Endothelial cell (in vitro differentiated cells): Measurements from ENCODE around the gene FZD10. TPM values are rescaled to one million over a fixed set of nuclear protein-coding genes. Genes with fewer than 3 reads are reported as not detected.

Experiments used
- DNase-seq: peaks from one replicate; pipeline ENCODE4 v3.0.0; 2021; ENCODE audit warnings: low spot score
- H3K27ac Mint-ChIP-seq: one replicate; pipeline ENCODE4 v1.8.0; 2021; ENCODE audit warnings: mixed read lengths, inconsistent platforms; ENCODE audit not compliant: unreplicated experiment
- H3K27me3 Mint-ChIP-seq: one replicate; pipeline ENCODE4 v1.8.0; 2021; ENCODE audit warnings: mild to moderate bottlenecking, moderate library complexity, mixed read lengths, inconsistent platforms; ENCODE audit not compliant: unreplicated experiment
- H3K36me3 Mint-ChIP-seq: one replicate; pipeline ENCODE4 v1.8.0; 2021; ENCODE audit warnings: mild to moderate bottlenecking, low read depth, mixed read lengths, inconsistent platforms; ENCODE audit not compliant: unreplicated experiment
- H3K4me1 Mint-ChIP-seq: one replicate; pipeline ENCODE4 v1.8.0; 2021; ENCODE audit warnings: mild to moderate bottlenecking, mixed read lengths, inconsistent platforms; ENCODE audit not compliant: unreplicated experiment
- H3K4me3 Mint-ChIP-seq: one replicate; pipeline ENCODE4 v1.8.0; 2021; ENCODE audit warnings: mild to moderate bottlenecking, mixed read lengths, inconsistent platforms; ENCODE audit not compliant: unreplicated experiment
- H3K9me3 Mint-ChIP-seq: one replicate; pipeline ENCODE4 v1.8.0; 2021; ENCODE audit warnings: mixed read lengths, inconsistent platforms; ENCODE audit not compliant: unreplicated experiment
- CTCF ChIP-seq: fragments of 200-600 bp; sonication (generic); IDR thresholded peaks from one replicate; pipeline ENCODE4 v1.5.0; 2021; ENCODE audit warnings: antibody characterized with exemption; ENCODE audit not compliant: unreplicated experiment
- total RNA-seq: library from RNA; stranded (reverse); fragmentation: NEBNext Ultra II Directional; extraction: Animal tissue kit (Norgen Biotek cat#: 25700); gene quantifications from one replicate; pipeline ENCODE4 v1.2.1, GENCODE V29; 2021; ENCODE audit not compliant: unreplicated experiment

The FZD10 gene
- total RNA-seq, 1 donor from 2014 or later, result not detected

GRCh38 chr12:130162745-130163460 is 639 bp downstream of the FZD10 start:
- no peaks in the 10 kb centered on the region for H3K4me1 Mint-ChIP-seq
- DNase-seq, result no peak
- H3K27me3 Mint-ChIP-seq, result peaks cover 14% of the 10 kb centered on the region
- no peak overlapping the region for H3K27ac Mint-ChIP-seq
- H3K36me3 Mint-ChIP-seq, result peaks cover 6% of the 10 kb centered on the region
- no peak overlapping the region for H3K4me3 Mint-ChIP-seq
- peaks cover 31% of the 10 kb centered on the region for H3K9me3 Mint-ChIP-seq
- no peak for TF ChIP-seq CTCF

- peaks cover 14% of the 10 kb centered on the region for H3K27me3 Mint-ChIP-seq
- peak overlapping the region; percentile 21 for H3K4me3 Mint-ChIP-seq
- H3K27ac Mint-ChIP-seq, result no peak overlapping the region
- no peaks in the 10 kb centered on the region for H3K4me1 Mint-ChIP-seq
- DNase-seq, result no peak
- H3K9me3 Mint-ChIP-seq, result peaks cover 37% of the 10 kb centered on the region
- no peak for TF ChIP-seq CTCF
- H3K36me3 Mint-ChIP-seq, result peaks cover 6% of the 10 kb centered on the region
Observed at GRCh38 chr12:130163461-130164215, 1.4 kb downstream of the FZD10 start.

GRCh38 chr12:130164216-130164542 is 1.9 kb downstream of the FZD10 start:
- Mint-ChIP-seq H3K27me3 (peaks cover 16% of the 10 kb centered on the region), H3K9me3 (peaks cover 42% of the 10 kb centered on the region), H3K4me3 (no peak overlapping the region), H3K4me1 (no peaks in the 10 kb centered on the region), H3K27ac (no peak overlapping the region), H3K36me3 (peaks cover 6% of the 10 kb centered on the region)
- DNase-seq, result no peak
- TF ChIP-seq CTCF, result no peak

GRCh38 chr12:130164936-130165335 is 2.7 kb downstream of the FZD10 start:
- H3K4me1 Mint-ChIP-seq, result no peaks in the 10 kb centered on the region
- no peak overlapping the region for H3K27ac Mint-ChIP-seq
- no peak overlapping the region for H3K4me3 Mint-ChIP-seq
- no peak for TF ChIP-seq CTCF
- H3K9me3 Mint-ChIP-seq, result peaks cover 50% of the 10 kb centered on the region
- H3K27me3 Mint-ChIP-seq, result peaks cover 16% of the 10 kb centered on the region
- H3K36me3 Mint-ChIP-seq, result peaks cover 6% of the 10 kb centered on the region
- no peak for DNase-seq

- no peak for TF ChIP-seq CTCF
- Mint-ChIP-seq H3K27me3 (peaks cover 14% of the 10 kb centered on the region), H3K9me3 (peaks cover 57% of the 10 kb centered on the region), H3K27ac (no peak overlapping the region), H3K4me1 (no peaks in the 10 kb centered on the region), H3K36me3 (peaks cover 11% of the 10 kb centered on the region), H3K4me3 (no peak overlapping the region)
- no peak for DNase-seq
Observed at GRCh38 chr12:130166306-130166705, 4.0 kb downstream of the FZD10 start.
